ENCODE data around the gene ARHGAP26.

- TF ChIP-seq CTCF (conservative IDR thresholded peaks at IDR 0.05 in 1 of 2, IDR thresholded peaks at IDR 0.05 in 1 of 2; ENCODE audit: low read depth in 1 of 2, low read length in 2 of 2) (no peak), EZH2 (IDR thresholded peaks at IDR 0.05; ENCODE audit: low read length, missing control alignments) (no peak)
Measured at GRCh38 chr5:143153332-143154119, 383.3 kb downstream of the ARHGAP26 start.
